SHP77 treated with DMSO at 0.1 percent for 48 hours (cell line): ENCODE data around the gene RBM22.

Experiments used
- DNase-seq: peaks from one replicate; lab custom pipeline; 2025; lab: John Stamatoyannopoulos, UW

Gene RBM22

GRCh38 chr5:150672237-150672883 lies 28.5 kb downstream of the RBM22 start:
- no peak for DNase-seq

GRCh38 chr5:150671509-150672236 lies 29.2 kb downstream of the RBM22 start:
- no peak for DNase-seq

GRCh38 chr5:150670948-150671310 lies 29.9 kb downstream of the RBM22 start:
- DNase-seq = no peak

- no peak for DNase-seq
Observed at GRCh38 chr5:150670275-150670947, 30.5 kb downstream of the RBM22 start.

- no peak for DNase-seq
Observed at GRCh38 chr5:150665044-150665443, 35.8 kb downstream of the RBM22 start.

- no peak for DNase-seq
Observed at GRCh38 chr5:150663936-150664335, 36.9 kb downstream of the RBM22 start.

GRCh38 chr5:150662731-150663516 lies 37.9 kb downstream of the RBM22 start:
- DNase-seq = no peak

GRCh38 chr5:150661821-150662596 lies 38.9 kb downstream of the RBM22 start:
- DNase-seq = no peak

GRCh38 chr5:150661086-150661485 lies 39.8 kb downstream of the RBM22 start, which contains the start of gene MYOZ3:
MYOZ3 (plus strand) TSS chr5:150661251; CDS start chr5:150662942, 1,691 bp downstream.
- no peak for DNase-seq

GRCh38 chr5:150660108-150660831 lies 40.6 kb downstream of the RBM22 start:
- DNase-seq = no peak

GRCh38 chr5:150659360-150660107 lies 41.3 kb downstream of the RBM22 start:
- DNase-seq = no peak

GRCh38 chr5:150658699-150659265 lies 42.1 kb downstream of the RBM22 start:
- DNase-seq = no peak

GRCh38 chr5:150658121-150658520 lies 42.7 kb downstream of the RBM22 start:
- no peak for DNase-seq

GRCh38 chr5:150656191-150657132 lies 44.4 kb downstream of the RBM22 start:
- DNase-seq = no peak

- DNase-seq = no peak
Observed at GRCh38 chr5:150655221-150655620, 45.6 kb downstream of the RBM22 start.

- no peak for DNase-seq
Observed at GRCh38 chr5:150653762-150654556, 46.9 kb downstream of the RBM22 start.

GRCh38 chr5:150653145-150653761 lies 47.6 kb downstream of the RBM22 start:
- DNase-seq = no peak
